ENCODE measurements around the gene RAET1G.
"Not testable (repeated sequence)": the region's sequence is repeated elsewhere in the genome, so short reads cannot be mapped to it uniquely, and the experiment has no call there.

DNA sequence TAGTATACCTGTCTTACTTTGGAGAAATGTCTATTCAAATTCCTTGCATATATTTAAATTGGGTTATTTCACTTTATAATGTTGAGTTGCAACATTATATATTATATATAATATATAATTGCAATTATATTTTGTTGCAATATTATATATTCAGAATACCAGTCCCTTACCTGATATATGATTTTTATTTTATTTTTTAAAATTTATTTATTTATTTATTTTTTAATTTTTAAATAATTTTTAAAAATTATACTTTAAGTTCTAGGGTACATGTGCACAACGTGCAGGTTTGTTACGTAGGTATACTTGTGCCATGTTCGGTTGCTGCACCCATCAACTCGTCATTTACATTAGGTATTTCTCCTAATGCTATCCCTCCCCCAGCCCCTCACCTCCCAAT lies 4.1 kb upstream of the RAET1G start:
- TF ChIP-seq, protein P1, sequence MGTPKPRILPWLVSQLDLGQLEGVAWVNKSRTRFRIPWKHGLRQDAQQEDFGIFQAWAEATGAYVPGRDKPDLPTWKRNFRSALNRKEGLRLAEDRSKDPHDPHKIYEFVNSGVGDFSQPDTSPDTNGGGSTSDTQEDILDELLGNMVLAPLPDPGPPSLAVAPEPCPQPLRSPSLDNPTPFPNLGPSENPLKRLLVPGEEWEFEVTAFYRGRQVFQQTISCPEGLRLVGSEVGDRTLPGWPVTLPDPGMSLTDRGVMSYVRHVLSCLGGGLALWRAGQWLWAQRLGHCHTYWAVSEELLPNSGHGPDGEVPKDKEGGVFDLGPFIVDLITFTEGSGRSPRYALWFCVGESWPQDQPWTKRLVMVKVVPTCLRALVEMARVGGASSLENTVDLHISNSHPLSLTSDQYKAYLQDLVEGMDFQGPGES (IDR thresholded peaks at IDR 0.05; ENCODE audit: low read depth, low read length): not testable (repeated sequence)
- TF ChIP-seq MXI1 (IDR thresholded peaks at IDR 0.05; ENCODE audit: low read depth, low read length); GABPA (IDR thresholded peaks at IDR 0.05; ENCODE audit: low read depth); POLR2AphosphoS5 (IDR thresholded peaks at IDR 0.05; ENCODE audit: low read depth, low read length): not testable (repeated sequence)

Data from SK-N-SH (cell line).